AG09309 (cell line): ENCODE results near the gene ZC3H18.

Source experiments
- DNase-seq: peaks from one replicate; pipeline ENCODE4 v3.0.0-alpha.2; 2010; ENCODE audit warnings: low read depth
- H3K4me3 ChIP-seq: 2 replicates; pipeline ENCODE4 v1.5.1; 2011; ENCODE audit warnings: mild to moderate bottlenecking, low read depth, low read length, moderate library complexity; ENCODE audit not compliant: control insufficient read depth
- CTCF ChIP-seq: IDR thresholded peaks from 2 replicates; pipeline ENCODE4 v1.5.1; 2011; ENCODE audit warnings: mild to moderate bottlenecking, low read depth, low read length, inconsistent platforms; ENCODE audit not compliant: insufficient read depth, control insufficient read depth; ENCODE audit errors: missing control alignments

ZC3H18 gene

GRCh38 chr16:88631920-88632586 lies 61.9 kb downstream of the ZC3H18 start:
- TF ChIP-seq CTCF = no peak
- DNase-seq = no peak
- no peak overlapping the region for H3K4me3 ChIP-seq

- no peak for DNase-seq
- H3K4me3 ChIP-seq = no peak overlapping the region
- TF ChIP-seq CTCF = no peak
These were observed 62.4 kb downstream of the ZC3H18 start for GRCh38 chr16:88632587-88632930.

- DNase-seq = no peak
- H3K4me3 ChIP-seq = no peak overlapping the region; the same call in 1 of the 2 replicates
- peak; percentile 39 for TF ChIP-seq CTCF
These were observed 63.5 kb downstream of the ZC3H18 start for GRCh38 chr16:88633684-88634140.

GRCh38 chr16:88634141-88634993 lies 64.2 kb downstream of the ZC3H18 start:
- no peak for TF ChIP-seq CTCF
- no peak for DNase-seq
- peak overlapping the region; percentile 39 for H3K4me3 ChIP-seq

GRCh38 chr16:88634994-88635670 lies 64.9 kb downstream of the ZC3H18 start:
- TF ChIP-seq CTCF = no peak
- peak overlapping the region; percentile 39 for H3K4me3 ChIP-seq
- DNase-seq = no peak

- no peak for TF ChIP-seq CTCF
- no peak for DNase-seq
- no peak overlapping the region for H3K4me3 ChIP-seq
These were observed 65.6 kb downstream of the ZC3H18 start for GRCh38 chr16:88635671-88636319.
